Measurements from ENCODE around the gene NOVA1. TPM values are rescaled to one million over a fixed set of nuclear protein-coding genes. Genes with fewer than 3 reads are reported as not detected.

The NOVA1 gene
- total RNA-seq, 1 experiment from 2014 or later = not detected

- no peak for TF ChIP-seq POLR2A (IDR thresholded peaks at IDR 0.05; ENCODE audit: borderline replicate concordance, extremely low read depth, insufficient read depth, insufficient read length)
- TF ChIP-seq YY1 (IDR thresholded peaks at IDR 0.05; ENCODE audit: extremely low read depth, insufficient replicate concordance, low read depth, low read length) = no peak
- no peak for TF ChIP-seq ZFX (IDR thresholded peaks at IDR 0.05)
- TF ChIP-seq RAD21 (IDR thresholded peaks at IDR 0.05; ENCODE audit: low read depth) = no peak
- TF ChIP-seq REST (IDR thresholded peaks at IDR 0.05; ENCODE audit: low read depth) = no peak
- TF ChIP-seq CEBPB (IDR thresholded peaks at IDR 0.05; ENCODE audit: low read depth) = no peak
- no peak for TF ChIP-seq POLR2AphosphoS5 (IDR thresholded peaks at IDR 0.05; ENCODE audit: low read depth, low read length)
- no peak for TF ChIP-seq SRF (IDR thresholded peaks at IDR 0.05; ENCODE audit: low read depth)
- TF ChIP-seq, protein P1, sequence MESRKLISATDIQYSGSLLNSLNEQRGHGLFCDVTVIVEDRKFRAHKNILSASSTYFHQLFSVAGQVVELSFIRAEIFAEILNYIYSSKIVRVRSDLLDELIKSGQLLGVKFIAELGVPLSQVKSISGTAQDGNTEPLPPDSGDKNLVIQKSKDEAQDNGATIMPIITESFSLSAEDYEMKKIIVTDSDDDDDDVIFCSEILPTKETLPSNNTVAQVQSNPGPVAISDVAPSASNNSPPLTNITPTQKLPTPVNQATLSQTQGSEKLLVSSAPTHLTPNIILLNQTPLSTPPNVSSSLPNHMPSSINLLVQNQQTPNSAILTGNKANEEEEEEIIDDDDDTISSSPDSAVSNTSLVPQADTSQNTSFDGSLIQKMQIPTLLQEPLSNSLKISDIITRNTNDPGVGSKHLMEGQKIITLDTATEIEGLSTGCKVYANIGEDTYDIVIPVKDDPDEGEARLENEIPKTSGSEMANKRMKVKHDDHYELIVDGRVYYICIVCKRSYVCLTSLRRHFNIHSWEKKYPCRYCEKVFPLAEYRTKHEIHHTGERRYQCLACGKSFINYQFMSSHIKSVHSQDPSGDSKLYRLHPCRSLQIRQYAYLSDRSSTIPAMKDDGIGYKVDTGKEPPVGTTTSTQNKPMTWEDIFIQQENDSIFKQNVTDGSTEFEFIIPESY (IDR thresholded peaks at IDR 0.05; ENCODE audit: extremely low read depth, insufficient replicate concordance, low read length) = no peak
- TF ChIP-seq EZH2phosphoT487 (IDR thresholded peaks at IDR 0.05; ENCODE audit: borderline replicate concordance) = no peak
- no peak for TF ChIP-seq FOSL1 (IDR thresholded peaks at IDR 0.05; ENCODE audit: low read depth)
- Histone ChIP-seq H3K4me1 (ENCODE audit: control insufficient read depth in 1 of 2, insufficient read depth in 2 of 2, low read length in 2 of 2) (no peaks in the 10 kb centered on the region), H3K9me3 (ENCODE audit: control insufficient read depth in 1 of 2, insufficient read depth in 1 of 2, low read depth in 1 of 2, low read length in 2 of 2) (peaks cover 12 to 55% of the 10 kb centered on the region in 2 experiments; a peak in 2 of 4 replicates), H3K36me3 (ENCODE audit: control insufficient read depth in 1 of 2, insufficient read depth in 2 of 2, low read length in 2 of 2) (no peaks in the 10 kb centered on the region; a peak in 1 of 4 replicates), H3K4me3 (replicated peaks in 1 of 2; ENCODE audit: low read depth in 1 of 2, low read length in 2 of 2) (no peak overlapping the region), H3K27ac (ENCODE audit: low read depth, low read length) (no peak overlapping the region), H3K9ac (ENCODE audit: low read length) (no peak overlapping the region), H2AFZ (ENCODE audit: low read depth, low read length, poor library complexity, severe bottlenecking) (no peak overlapping the region), H3K79me2 (ENCODE audit: insufficient read depth, low read length) (no peaks in the 10 kb centered on the region), H4K20me1 (ENCODE audit: insufficient read depth) (no peaks in the 10 kb centered on the region), H3K4me2 (ENCODE audit: low read length) (no peak overlapping the region), H3K9me2 (ENCODE audit: insufficient read depth) (no peaks in the 10 kb centered on the region), H3K27me3 (ENCODE audit: insufficient read depth, low read length) (no peaks in the 10 kb centered on the region)
- no TSS peak for BruUV-seq (replicated peaks)
- ATAC-seq (no peak), DNase-seq (ENCODE audit: low read depth, low spot score) (no peak)
- POLR2A ChIA-PET = no interaction called here
- intact Hi-C loops (cut with micrococcal nuclease) = no loop called here
- RAD21 ChIA-PET (ENCODE audit: low non-redundant PET in 1 of 2, low total read pairs in 2 of 2, uncharacterized antibody in 2 of 2, unreplicated experiment in 2 of 2) = no interaction called here
- CTCF ChIA-PET = no interaction called here
These were observed 194.1 kb downstream of the NOVA1 start for GRCh38 chr14:26403760-26404159.

Data from HCT116 (cell line).